Left lung (tissue), 10 donors: ENCODE measurements around the gene CACNA1E. TPM values are rescaled to one million over a fixed set of nuclear protein-coding genes. Genes with fewer than 3 reads are reported as not detected.

ENCODE experiments used
- ATAC-seq: fragments of 200-7000 bp; cut with Tn5 transposase; one replicate; pipeline ENCODE4 v1.9.1; 2020; ENCODE audit warnings: moderate library complexity
- DNase-seq, 4 donors: peaks; one replicate each; pipeline ENCODE4 v3.0.0-alpha.2; 2013 to 2020
- H3K27ac ChIP-seq, 2 donors: fragments of 200-600 bp; sonication (generic) in 1 of 2; one replicate each; pipeline versions ENCODE4 v1.5.0 to v1.8.0; 2020 to 2021
- H3K27me3 ChIP-seq, 2 donors: fragments of 200-600 bp; sonication (generic) in 1 of 2; one replicate each; pipeline versions ENCODE4 v1.5.0 to v1.8.0; 2020 to 2021
- H3K36me3 ChIP-seq, 2 donors: fragments of 200-600 bp; sonication (generic) in 1 of 2; one replicate each; pipeline versions ENCODE4 v1.5.0 to v1.8.0; 2020 to 2021
- H3K4me1 ChIP-seq, 2 donors: fragments of 200-600 bp; one replicate each; pipeline ENCODE4 v1.8.0; 2021
- H3K4me3 ChIP-seq, 2 donors: fragments of 200-600 bp; sonication (generic) in 1 of 2; one replicate each; pipeline versions ENCODE4 v1.5.0 to v1.8.0; 2020 to 2021; ENCODE audit warnings: mild to moderate bottlenecking in 1 of 2
- H3K9me3 ChIP-seq, 2 donors: fragments of 200-600 bp; sonication (generic) in 1 of 2; one replicate each; pipeline versions ENCODE4 v1.5.0 to v1.8.0; 2020 to 2021
- intact Hi-C, 2 donors: fragments of 100-400 bp; cut with DNase I; formaldehyde crosslinking; loops; one replicate each; pipeline versions ENCODE4 v1.11.2 to v1.14.2; 2022
- polyA plus RNA-seq, 6 donors: library from polyadenylated mRNA; unstranded; fragments of 120-200 nt; gene quantifications; one replicate each; pipeline ENCODE4 v1.2.1, GENCODE V29; 2013; ENCODE audit not compliant: insufficient read length in 6 of 6
- total RNA-seq, 2 donors: library from RNA; stranded (reverse); fragmentation: NEBNext Ultra II Directional; extraction: Animal tissue kit (Norgen Biotek cat#: 25700); gene quantifications; one replicate each; pipeline ENCODE4 v1.2.1, GENCODE V29; 2021
- TF ChIP-seq, protein P1 (sequence below), 2 donors: fragments of 200-600 bp; sonication (generic) in 1 of 2; IDR thresholded peaks; one replicate each; pipeline versions ENCODE4 v1.5.0 to v1.8.0; 2021; ENCODE audit warnings: antibody characterized with exemption in 2 of 2
- donor health status: DM: no; HTN: yes; CAD: no.
- donor health status: DM: no; HTN: no; CAD: no.

Gene CACNA1E
- total and polyA plus RNA-seq, 8 donors = 0.03 to 1.2 (median 0.13) TPM; not detected in 1

DNA sequence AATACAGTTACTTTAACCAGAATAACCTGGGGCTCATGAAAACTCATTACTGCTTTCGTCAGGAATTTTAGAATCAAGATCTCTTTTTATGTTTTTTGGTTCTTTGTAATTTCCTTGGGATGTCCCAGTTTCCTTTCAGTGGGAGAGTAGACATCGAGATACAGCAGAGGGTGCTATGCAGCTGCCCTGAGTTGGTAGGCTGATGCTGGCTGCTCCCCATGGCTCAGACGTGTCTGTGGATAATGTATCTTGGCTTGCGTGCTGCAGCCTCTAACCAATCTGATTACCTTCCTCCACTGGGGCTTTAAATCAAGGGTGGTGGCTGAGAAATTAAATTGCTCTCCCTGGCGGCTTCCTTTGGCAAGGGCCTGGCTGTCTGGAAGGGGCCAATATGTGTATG, 253.7 kb downstream of the CACNA1E start:
- intact Hi-C loops = no loop called here
- Histone ChIP-seq H3K36me3 (no peaks in the 10 kb centered on the region), H3K27ac (no peak overlapping the region), H3K9me3 (no peaks in the 10 kb centered on the region), H3K4me1 (no peaks in the 10 kb centered on the region), H3K4me3 (no peak overlapping the region), H3K27me3 (no peaks in the 10 kb centered on the region)
- DNase-seq = no peak
- TF ChIP-seq, protein P1, sequence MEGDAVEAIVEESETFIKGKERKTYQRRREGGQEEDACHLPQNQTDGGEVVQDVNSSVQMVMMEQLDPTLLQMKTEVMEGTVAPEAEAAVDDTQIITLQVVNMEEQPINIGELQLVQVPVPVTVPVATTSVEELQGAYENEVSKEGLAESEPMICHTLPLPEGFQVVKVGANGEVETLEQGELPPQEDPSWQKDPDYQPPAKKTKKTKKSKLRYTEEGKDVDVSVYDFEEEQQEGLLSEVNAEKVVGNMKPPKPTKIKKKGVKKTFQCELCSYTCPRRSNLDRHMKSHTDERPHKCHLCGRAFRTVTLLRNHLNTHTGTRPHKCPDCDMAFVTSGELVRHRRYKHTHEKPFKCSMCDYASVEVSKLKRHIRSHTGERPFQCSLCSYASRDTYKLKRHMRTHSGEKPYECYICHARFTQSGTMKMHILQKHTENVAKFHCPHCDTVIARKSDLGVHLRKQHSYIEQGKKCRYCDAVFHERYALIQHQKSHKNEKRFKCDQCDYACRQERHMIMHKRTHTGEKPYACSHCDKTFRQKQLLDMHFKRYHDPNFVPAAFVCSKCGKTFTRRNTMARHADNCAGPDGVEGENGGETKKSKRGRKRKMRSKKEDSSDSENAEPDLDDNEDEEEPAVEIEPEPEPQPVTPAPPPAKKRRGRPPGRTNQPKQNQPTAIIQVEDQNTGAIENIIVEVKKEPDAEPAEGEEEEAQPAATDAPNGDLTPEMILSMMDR (IDR thresholded peaks at IDR 0.05) = no peak
- ATAC-seq = no peak

DNA sequence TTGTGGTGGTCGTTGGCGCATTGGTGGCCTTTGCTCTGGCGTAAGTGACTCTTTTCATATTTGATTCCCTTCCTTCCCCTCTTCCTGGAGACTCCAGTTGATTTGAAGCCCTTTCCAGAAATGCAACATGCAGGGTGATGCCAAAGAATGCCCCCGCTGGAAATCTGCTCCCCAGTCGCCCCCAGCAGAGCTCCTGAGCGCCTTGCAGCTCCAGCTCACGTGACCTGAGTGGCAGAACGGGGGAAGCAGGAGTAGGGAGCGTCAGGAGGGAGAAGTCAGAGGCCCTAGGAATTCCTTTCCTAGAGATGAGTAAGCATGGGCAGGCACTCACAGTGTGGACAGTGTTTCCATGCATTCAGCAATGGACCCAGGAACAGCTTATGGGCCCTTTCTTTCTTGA, 255.9 kb downstream of the CACNA1E start:
- Histone ChIP-seq H3K36me3 (no peaks in the 10 kb centered on the region), H3K4me3 (no peak overlapping the region), H3K4me1 (peaks cover 0 to 3% of the 10 kb centered on the region in 2 donors), H3K27ac (no peak overlapping the region), H3K27me3 (no peaks in the 10 kb centered on the region), H3K9me3 (no peaks in the 10 kb centered on the region)
- ATAC-seq (no peak), DNase-seq (no peak)
- intact Hi-C loops = no loop called here
- TF ChIP-seq, protein P1 (IDR thresholded peaks at IDR 0.05) = no peak

DNA sequence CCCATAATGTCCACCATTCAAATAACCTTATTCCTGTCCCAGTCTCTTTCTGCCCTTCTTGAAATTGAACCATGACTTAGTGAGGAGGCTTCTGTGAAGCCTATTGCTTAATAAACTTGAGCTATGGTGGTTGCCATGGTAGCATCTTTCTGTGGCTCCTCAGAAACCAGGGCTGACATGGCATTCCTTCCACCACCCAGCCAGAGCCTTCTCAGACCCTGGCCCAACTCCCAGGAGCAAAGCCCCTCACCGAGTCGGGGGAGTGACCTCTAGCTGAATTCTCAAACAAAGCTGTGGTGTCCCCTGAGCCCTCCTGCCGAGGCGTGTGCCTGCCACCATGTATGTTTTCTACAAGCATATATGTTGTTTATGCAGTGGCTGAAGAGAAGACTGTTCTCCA, 259.1 kb downstream of the CACNA1E start:
- Histone ChIP-seq H3K9me3 (no peaks in the 10 kb centered on the region), H3K36me3 (no peaks in the 10 kb centered on the region), H3K4me1 (peaks cover 0 to 3% of the 10 kb centered on the region in 2 donors), H3K4me3 (no peak overlapping the region), H3K27ac (no peak overlapping the region), H3K27me3 (no peaks in the 10 kb centered on the region)
- TF ChIP-seq, protein P1 (IDR thresholded peaks at IDR 0.05) = no peak
- peak; percentile 20 for ATAC-seq
- peak in 2 of 4 donors; percentile 28 to 64 for DNase-seq
- intact Hi-C loops = no loop called here

DNA sequence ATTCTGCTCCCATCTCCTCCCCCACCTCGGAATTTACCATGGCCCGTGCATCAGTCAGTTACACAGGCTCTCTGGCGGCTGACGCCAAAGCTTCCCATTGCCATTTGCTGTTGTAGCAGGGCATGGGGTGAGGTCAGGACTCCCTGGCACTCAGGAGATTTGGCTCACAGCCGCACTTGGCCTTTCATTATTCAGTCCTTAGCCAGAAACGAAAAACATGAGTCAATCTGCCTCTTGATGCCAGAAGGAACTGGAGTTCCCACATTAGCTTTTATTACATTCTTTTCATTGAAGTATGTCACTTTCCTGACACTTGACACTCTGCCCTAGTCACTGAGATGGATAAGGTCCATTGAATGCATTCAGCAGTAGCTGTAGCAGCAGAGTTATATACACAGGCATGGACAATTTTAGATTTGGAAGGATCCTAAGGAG, 260.6 kb downstream of the CACNA1E start:
- Histone ChIP-seq H3K9me3 (no peaks in the 10 kb centered on the region), H3K27me3 (no peaks in the 10 kb centered on the region), H3K4me1 (peaks cover 0 to 3% of the 10 kb centered on the region in 2 donors), H3K4me3 (no peak overlapping the region), H3K27ac (no peak overlapping the region), H3K36me3 (no peaks in the 10 kb centered on the region)
- ATAC-seq = peak; percentile 87
- TF ChIP-seq, protein P1 (IDR thresholded peaks at IDR 0.05) = no peak
- intact Hi-C loops = no loop called here
- peak in 2 of 4 donors; percentile 72 to 74 for DNase-seq

DNA sequence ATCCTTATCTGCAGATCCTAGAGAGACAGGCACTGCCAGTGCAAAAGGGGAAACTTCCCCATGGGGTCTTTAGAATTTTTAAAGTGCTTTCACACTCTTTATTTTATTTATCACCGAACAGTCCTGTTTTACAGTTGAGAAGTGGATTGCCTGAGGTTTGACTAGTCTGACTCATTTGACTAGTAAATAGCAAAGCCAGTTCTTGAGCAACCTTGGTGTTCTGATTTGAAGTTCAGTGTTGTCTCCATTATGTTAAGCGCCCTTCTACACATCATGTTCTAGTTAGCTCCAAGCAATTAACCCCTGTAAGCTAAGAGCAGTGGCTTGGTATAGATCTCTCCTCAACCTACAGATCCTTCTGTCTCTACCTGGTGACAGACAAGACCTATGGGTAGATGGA, 262.9 kb downstream of the CACNA1E start:
- Histone ChIP-seq H3K9me3 (no peaks in the 10 kb centered on the region), H3K27ac (no peak overlapping the region), H3K4me3 (no peak overlapping the region), H3K4me1 (peaks cover 0 to 3% of the 10 kb centered on the region in 2 donors), H3K27me3 (no peaks in the 10 kb centered on the region), H3K36me3 (no peaks in the 10 kb centered on the region)
- TF ChIP-seq, protein P1 (IDR thresholded peaks at IDR 0.05) = no peak
- ATAC-seq (no peak), DNase-seq (no peak)
- intact Hi-C loops = no loop called here
